Kidney (tissue), 14 donors: ENCODE data around the gene ZBTB17. TPM values are rescaled to one million over a fixed set of nuclear protein-coding genes. Genes with fewer than 3 reads are reported as not detected.

ENCODE experiments used
- DNase-seq, 5 donors: peaks; one replicate each; pipeline ENCODE4 v3.0.0-alpha.2; 2013 to 2020
- FAIRE-seq: peaks from 2 replicates; lab custom pipeline; 2012; peaks lifted over from hg19 to GRCh38; lab: Jason Lieb, UNC
- H3K27ac ChIP-seq, 2 donors: one replicate each; pipeline ENCODE4 v1.7.0; 2013; ENCODE audit warnings: low read depth in 2 of 2, low read length in 2 of 2, inconsistent platforms in 1 of 2
- H3K27me3 ChIP-seq: one replicate; pipeline ENCODE4 v1.7.1; 2013; ENCODE audit warnings: low read length, inconsistent platforms; ENCODE audit not compliant: control insufficient read depth, insufficient read depth
- H3K36me3 ChIP-seq, 3 donors: one replicate each; pipeline versions ENCODE4 v1.7.0 to v1.7.1; 2013; ENCODE audit warnings: low read length in 3 of 3, control low read depth in 1 of 3, inconsistent platforms in 1 of 3; ENCODE audit not compliant: insufficient read depth in 3 of 3, control insufficient read depth in 2 of 3
- H3K4me1 ChIP-seq, 3 donors: one replicate each; pipeline versions ENCODE4 v1.7.0 to v1.7.1; 2013; ENCODE audit warnings: low read length in 3 of 3, inconsistent platforms in 1 of 3, low read depth in 1 of 3; ENCODE audit not compliant: control insufficient read depth in 2 of 3, insufficient read depth in 2 of 3
- H3K4me3 ChIP-seq, 3 donors: one replicate each; pipeline versions ENCODE4 v1.7.0 to v1.8.1; 2013; ENCODE audit warnings: low read length in 3 of 3, control low read depth in 1 of 3, inconsistent platforms in 1 of 3
- H3K9ac ChIP-seq, 3 donors: one replicate each; pipeline versions ENCODE4 v1.7.0 to v1.7.1; 2013; ENCODE audit warnings: low read length in 3 of 3, control low read depth in 1 of 3, inconsistent platforms in 1 of 3
- H3K9me3 ChIP-seq, 3 donors: one replicate each; pipeline versions ENCODE4 v1.7.0 to v1.7.1; 2013; ENCODE audit warnings: low read length in 3 of 3, control low read depth in 1 of 3, inconsistent platforms in 1 of 3; ENCODE audit not compliant: control insufficient read depth in 2 of 3, insufficient read depth in 1 of 3
- intact Hi-C: fragments of 100-400 bp; cut with DNase I; formaldehyde crosslinking; loops from one replicate; pipeline ENCODE4 v1.11.1; 2022
- polyA plus RNA-seq: library from polyadenylated mRNA; stranded (reverse); fragments of 350-450 nt; fragmentation: Illumina TruSeq; extraction: RNeasy Lipid Tissue Mini Kit (QIAGEN cat#74804); gene quantifications from one replicate; pipeline ENCODE4 v1.2.3, GENCODE V29; 2014; ENCODE audit warnings: low read depth, low replicate concordance; ENCODE audit not compliant: insufficient read depth
- total RNA-seq: library from RNA; stranded (reverse); fragmentation: NEBNext Ultra II Directional; extraction: Animal tissue kit (Norgen Biotek cat#: 25700); gene quantifications from one replicate; pipeline ENCODE4 v1.2.1, GENCODE V29; 2021
- TF ChIP-seq, protein P1 (sequence below): IDR thresholded peaks from 3 replicates; pipeline ENCODE4 v1.5.1; 2012; ENCODE audit warnings: mild to moderate bottlenecking, moderate library complexity, borderline replicate concordance; ENCODE audit not compliant: insufficient read depth; ENCODE audit errors: extremely low read depth
- donor health status: control.
- donor health status: control.
- donor health status: control.
- donor health status: control.
- donor health status: control.
- donor health status: DM: yes; HTN: yes; CAD: no.
- donor health status: Normal renal cell carcinoma (clear cell type).

ZBTB17 gene
- total and polyA plus RNA-seq, 2 donors from 2014 or later, result 33.1 to 41.5 TPM

DNA sequence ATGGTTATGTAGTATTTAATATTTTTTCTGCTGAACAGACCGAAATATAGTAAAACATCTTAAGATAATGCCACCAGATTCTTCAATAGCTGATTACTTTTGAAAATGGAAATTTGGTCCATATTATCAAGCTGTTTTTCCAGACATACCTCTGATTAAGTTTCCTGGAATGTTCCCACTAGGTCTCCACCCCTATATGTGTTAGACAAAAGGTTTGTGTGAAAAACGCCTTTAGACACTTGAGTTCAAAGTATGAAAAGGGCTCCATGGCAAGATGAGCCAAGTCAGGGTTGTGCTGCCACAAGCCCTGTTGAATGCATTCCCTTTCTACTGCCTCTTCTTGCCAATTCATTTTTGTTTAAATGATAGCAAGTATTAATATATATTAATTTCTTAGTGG is 52.7 kb downstream of the ZBTB17 start:
- FAIRE-seq (no peak), DNase-seq (no peak)
- TF ChIP-seq, protein P1, sequence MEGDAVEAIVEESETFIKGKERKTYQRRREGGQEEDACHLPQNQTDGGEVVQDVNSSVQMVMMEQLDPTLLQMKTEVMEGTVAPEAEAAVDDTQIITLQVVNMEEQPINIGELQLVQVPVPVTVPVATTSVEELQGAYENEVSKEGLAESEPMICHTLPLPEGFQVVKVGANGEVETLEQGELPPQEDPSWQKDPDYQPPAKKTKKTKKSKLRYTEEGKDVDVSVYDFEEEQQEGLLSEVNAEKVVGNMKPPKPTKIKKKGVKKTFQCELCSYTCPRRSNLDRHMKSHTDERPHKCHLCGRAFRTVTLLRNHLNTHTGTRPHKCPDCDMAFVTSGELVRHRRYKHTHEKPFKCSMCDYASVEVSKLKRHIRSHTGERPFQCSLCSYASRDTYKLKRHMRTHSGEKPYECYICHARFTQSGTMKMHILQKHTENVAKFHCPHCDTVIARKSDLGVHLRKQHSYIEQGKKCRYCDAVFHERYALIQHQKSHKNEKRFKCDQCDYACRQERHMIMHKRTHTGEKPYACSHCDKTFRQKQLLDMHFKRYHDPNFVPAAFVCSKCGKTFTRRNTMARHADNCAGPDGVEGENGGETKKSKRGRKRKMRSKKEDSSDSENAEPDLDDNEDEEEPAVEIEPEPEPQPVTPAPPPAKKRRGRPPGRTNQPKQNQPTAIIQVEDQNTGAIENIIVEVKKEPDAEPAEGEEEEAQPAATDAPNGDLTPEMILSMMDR, result no peak
- intact Hi-C loops, result no loop called here
- Histone ChIP-seq H3K9me3 (no peaks in the 10 kb centered on the region), H3K36me3 (peaks cover 8 to 43% (median 21%) of the 10 kb centered on the region in 3 donors), H3K4me3 (no peak overlapping the region), H3K27ac (no peak overlapping the region), H3K9ac (no peak overlapping the region), H3K4me1 (no peaks in the 10 kb centered on the region), H3K27me3 (no peaks in the 10 kb centered on the region)

DNA sequence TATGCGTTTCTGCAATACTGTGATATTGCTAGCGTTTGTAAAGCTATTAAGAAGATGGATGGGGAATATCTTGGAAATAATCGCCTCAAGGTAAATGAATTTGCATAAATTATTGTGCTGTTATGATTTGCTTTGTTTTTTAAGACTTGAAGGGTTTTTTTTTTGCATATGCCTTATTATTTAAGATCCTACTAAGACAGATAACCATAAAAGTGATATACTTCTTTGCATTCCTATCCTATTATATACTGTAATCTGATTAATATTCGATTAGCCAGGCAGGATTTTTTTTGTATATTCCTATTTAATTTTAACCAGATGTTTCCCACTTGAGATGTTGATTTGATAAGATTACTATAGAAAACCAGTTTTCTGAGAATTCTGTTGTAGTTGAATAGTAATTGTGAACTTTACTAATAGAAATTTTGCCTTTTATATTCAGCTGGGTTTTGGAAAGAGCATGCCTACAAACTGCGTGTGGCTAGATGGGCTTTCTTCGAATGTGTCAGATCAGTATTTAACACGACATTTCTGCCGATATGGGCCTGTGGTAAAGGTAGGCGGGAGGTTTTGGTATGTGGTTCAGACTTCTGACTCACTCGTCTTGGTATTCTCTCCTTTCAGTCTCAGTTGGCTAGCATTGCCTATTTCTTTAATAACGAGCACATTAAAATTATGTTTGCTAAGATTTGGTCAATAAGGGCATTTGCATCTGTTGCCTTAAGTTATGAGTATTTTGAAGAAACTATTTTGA is 56.8 kb downstream of the ZBTB17 start:
- H3K9me3 ChIP-seq, result no peaks in the 10 kb centered on the region
- H3K4me3 ChIP-seq, result no peak overlapping the region
- no peak overlapping the region for H3K9ac ChIP-seq
- H3K4me1 ChIP-seq, result no peaks in the 10 kb centered on the region
- no peak overlapping the region for H3K27ac ChIP-seq
- FAIRE-seq (no peak), DNase-seq (no peak)
- intact Hi-C loops, result no loop called here
- no peaks in the 10 kb centered on the region for H3K27me3 ChIP-seq
- H3K36me3 ChIP-seq, result peaks cover 2 to 42% (median 10%) of the 10 kb centered on the region in 3 donors
- TF ChIP-seq, protein P1, result no peak

GRCh38 chr1:15916916-15917315 is 59.0 kb downstream of the ZBTB17 start:
- H3K4me1 ChIP-seq, result no peaks in the 10 kb centered on the region
- H3K36me3 ChIP-seq, result peaks cover 0 to 30% (median 7%) of the 10 kb centered on the region in 3 donors
- H3K27ac ChIP-seq, result no peak overlapping the region
- intact Hi-C loops, result no loop called here
- FAIRE-seq (no peak), DNase-seq (no peak)
- no peaks in the 10 kb centered on the region for H3K9me3 ChIP-seq
- TF ChIP-seq, protein P1, result no peak
- H3K27me3 ChIP-seq, result no peaks in the 10 kb centered on the region
- H3K4me3 ChIP-seq, result no peak overlapping the region
- no peak overlapping the region for H3K9ac ChIP-seq
